ENCODE results near the gene GAPDHS.

DNA sequence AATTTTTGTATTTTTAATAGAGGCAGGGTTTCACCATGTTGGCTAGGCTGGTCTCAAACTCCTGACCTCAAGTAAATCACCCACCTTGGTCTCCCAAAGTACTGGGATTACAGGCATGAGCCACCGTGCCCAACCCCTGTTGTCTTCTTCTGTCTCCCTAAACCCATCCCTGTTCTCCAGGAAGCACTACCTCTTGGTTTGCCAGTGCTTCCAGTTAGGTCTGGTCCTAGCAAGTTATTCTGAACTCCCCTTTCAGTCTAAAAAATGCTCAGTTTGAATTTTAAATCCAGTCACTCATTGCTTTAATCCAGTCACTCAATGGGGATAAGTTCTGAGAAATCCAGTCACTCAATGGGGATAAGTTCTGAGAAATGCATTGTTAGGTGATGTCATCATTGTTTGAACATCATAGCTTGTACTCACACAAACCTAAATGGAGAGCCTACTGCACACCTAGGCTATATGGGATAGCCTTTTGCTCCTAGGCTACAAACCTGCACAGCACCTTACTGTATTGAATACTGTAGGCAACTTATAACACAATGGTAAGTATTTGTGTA is 38.2 kb downstream of the GAPDHS start:
- TF ChIP-seq, protein P1, sequence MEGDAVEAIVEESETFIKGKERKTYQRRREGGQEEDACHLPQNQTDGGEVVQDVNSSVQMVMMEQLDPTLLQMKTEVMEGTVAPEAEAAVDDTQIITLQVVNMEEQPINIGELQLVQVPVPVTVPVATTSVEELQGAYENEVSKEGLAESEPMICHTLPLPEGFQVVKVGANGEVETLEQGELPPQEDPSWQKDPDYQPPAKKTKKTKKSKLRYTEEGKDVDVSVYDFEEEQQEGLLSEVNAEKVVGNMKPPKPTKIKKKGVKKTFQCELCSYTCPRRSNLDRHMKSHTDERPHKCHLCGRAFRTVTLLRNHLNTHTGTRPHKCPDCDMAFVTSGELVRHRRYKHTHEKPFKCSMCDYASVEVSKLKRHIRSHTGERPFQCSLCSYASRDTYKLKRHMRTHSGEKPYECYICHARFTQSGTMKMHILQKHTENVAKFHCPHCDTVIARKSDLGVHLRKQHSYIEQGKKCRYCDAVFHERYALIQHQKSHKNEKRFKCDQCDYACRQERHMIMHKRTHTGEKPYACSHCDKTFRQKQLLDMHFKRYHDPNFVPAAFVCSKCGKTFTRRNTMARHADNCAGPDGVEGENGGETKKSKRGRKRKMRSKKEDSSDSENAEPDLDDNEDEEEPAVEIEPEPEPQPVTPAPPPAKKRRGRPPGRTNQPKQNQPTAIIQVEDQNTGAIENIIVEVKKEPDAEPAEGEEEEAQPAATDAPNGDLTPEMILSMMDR (IDR thresholded peaks at IDR 0.05), result no peak
- no peak for TF ChIP-seq POLR2A (IDR thresholded peaks at IDR 0.05)

Data from right lobe of liver (tissue), 4 donors.